Tibial nerve (tissue), 4 donors: Measurements from ENCODE around the gene NELFA.

Source experiments
- EP300 ChIP-seq, 2 donors: sonication (generic); formaldehyde crosslinking; IDR thresholded peaks; one replicate each; pipeline ENCODE4 v1.6.1; 2017; ENCODE audit warnings: antibody characterized with exemption in 2 of 2, mild to moderate bottlenecking in 1 of 2
- POLR2A ChIP-seq, 2 donors: fragments of 450-650 bp; IDR thresholded peaks; one replicate each; pipeline ENCODE4 v1.6.1; 2017; ENCODE audit warnings: antibody characterized with exemption in 2 of 2, mild to moderate bottlenecking in 2 of 2, moderate library complexity in 2 of 2
- TF ChIP-seq, protein P1 (sequence below), 5 experiments: fragments of 200-600 bp in 3 of 5; fragments of 450-650 bp in 2 of 5; sonication (generic) in 3 of 5; IDR thresholded peaks; one replicate each; pipeline ENCODE4 v1.5.1; 2016 to 2019; ENCODE audit warnings: antibody characterized with exemption in 5 of 5, mild to moderate bottlenecking in 3 of 5, moderate library complexity in 2 of 5

DNA sequence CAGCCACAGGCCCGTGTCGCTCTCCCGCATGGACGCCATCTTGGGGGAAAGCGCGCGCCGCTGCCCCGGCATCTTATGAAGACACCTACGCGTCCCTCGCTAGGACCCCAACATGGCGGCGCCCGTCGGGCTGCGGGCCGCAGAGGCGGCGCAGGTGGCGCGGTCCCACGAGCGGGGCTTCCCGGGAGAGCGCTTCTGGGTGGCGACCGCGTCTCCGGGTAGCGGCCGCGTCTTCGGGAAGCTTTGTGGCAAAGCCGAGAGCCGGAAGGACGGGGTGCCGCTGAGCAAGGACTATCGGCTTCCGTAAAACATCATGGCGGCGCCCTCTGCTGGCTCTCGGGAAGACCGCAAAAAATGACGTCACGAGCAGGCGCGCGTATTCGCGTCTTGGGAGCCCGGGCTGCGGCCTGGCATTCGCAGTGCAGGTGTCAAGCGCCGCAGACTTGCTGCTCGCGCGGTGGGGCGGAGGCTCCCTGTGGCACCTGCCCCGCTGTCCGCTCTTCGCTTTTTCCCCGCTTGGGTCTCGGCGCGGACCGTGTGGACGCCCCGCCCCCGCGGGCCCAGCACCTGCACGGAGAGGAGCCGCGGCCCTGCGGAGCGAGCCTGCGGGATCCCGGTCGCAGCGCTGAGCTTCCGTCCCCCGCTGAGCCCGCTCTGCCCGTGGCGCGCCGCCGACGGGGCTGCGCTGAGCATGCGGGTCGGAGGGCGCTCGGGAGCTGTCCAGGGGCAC is at the start of gene NELFA:
- TF ChIP-seq, protein P1, sequence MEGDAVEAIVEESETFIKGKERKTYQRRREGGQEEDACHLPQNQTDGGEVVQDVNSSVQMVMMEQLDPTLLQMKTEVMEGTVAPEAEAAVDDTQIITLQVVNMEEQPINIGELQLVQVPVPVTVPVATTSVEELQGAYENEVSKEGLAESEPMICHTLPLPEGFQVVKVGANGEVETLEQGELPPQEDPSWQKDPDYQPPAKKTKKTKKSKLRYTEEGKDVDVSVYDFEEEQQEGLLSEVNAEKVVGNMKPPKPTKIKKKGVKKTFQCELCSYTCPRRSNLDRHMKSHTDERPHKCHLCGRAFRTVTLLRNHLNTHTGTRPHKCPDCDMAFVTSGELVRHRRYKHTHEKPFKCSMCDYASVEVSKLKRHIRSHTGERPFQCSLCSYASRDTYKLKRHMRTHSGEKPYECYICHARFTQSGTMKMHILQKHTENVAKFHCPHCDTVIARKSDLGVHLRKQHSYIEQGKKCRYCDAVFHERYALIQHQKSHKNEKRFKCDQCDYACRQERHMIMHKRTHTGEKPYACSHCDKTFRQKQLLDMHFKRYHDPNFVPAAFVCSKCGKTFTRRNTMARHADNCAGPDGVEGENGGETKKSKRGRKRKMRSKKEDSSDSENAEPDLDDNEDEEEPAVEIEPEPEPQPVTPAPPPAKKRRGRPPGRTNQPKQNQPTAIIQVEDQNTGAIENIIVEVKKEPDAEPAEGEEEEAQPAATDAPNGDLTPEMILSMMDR (IDR thresholded peaks at IDR 0.05): peak; percentile 52 to 94 (median 76)
- TF ChIP-seq POLR2A (IDR thresholded peaks at IDR 0.05): peak; percentile 30 to 66
- TF ChIP-seq EP300 (IDR thresholded peaks at IDR 0.05): peak; percentile 44 to 88
